Naive thymus-derived CD8-positive, alpha-beta T cell (primary cell): Measurements from ENCODE around the gene BHLHA9. TPM values are rescaled to one million over a fixed set of nuclear protein-coding genes. Genes with fewer than 3 reads are reported as not detected.

Experiments
- ATAC-seq, 2 donors: fragments of 150-1000 bp; cut with Tn5 transposase in 1 of 2; sonication (Bioruptor Pico), chemical (Tn5 transposase) in 1 of 2; 1 replicate in 1 of 2; 2 replicates in 1 of 2; pipeline ENCODE4 v1.10.0; 2021; ENCODE audit warnings: mild to moderate bottlenecking in 2 of 2, moderate library complexity in 2 of 2
- POLR2A ChIA-PET: fragments of 350-600 bp; sonication (Branson Sonifier 250); formaldehyde crosslinking; loops from one replicate; lab custom pipeline; 2021; ENCODE audit warnings: antibody characterized with exemption; lab: Charles Lee
- DNase-seq, 10 donors: peaks; one replicate each; pipeline versions ENCODE4 v3.0.0 to v3.0.0-alpha.2; 2020 to 2022
- H3K27ac Mint-ChIP-seq, 10 donors: one replicate each; pipeline ENCODE4 v1.8.0; 2020 to 2022; ENCODE audit warnings: mild to moderate bottlenecking in 10 of 10, mixed read lengths in 10 of 10, moderate library complexity in 4 of 10, inconsistent platforms in 1 of 10
- H3K27me3 Mint-ChIP-seq, 5 donors: one replicate each; pipeline ENCODE4 v1.8.0; 2021 to 2022; ENCODE audit warnings: mixed read lengths in 5 of 5
- H3K36me3 Mint-ChIP-seq, 3 donors: one replicate each; pipeline ENCODE4 v1.8.0; 2020 to 2022; ENCODE audit warnings: mixed read lengths in 3 of 3, mild to moderate bottlenecking in 2 of 3, inconsistent platforms in 1 of 3
- H3K4me1 Mint-ChIP-seq, 4 donors: one replicate each; pipeline ENCODE4 v1.8.0; 2021 to 2022; ENCODE audit warnings: mixed read lengths in 4 of 4
- H3K4me3 Mint-ChIP-seq, 10 donors: one replicate each; pipeline ENCODE4 v1.8.0; 2020 to 2022; ENCODE audit warnings: mild to moderate bottlenecking in 10 of 10, mixed read lengths in 10 of 10, moderate library complexity in 6 of 10, inconsistent platforms in 1 of 10
- H3K9me3 Mint-ChIP-seq, 9 donors: one replicate each; pipeline ENCODE4 v1.8.0; 2020 to 2022; ENCODE audit warnings: mixed read lengths in 9 of 9, mild to moderate bottlenecking in 3 of 9, inconsistent platforms in 1 of 9, moderate library complexity in 1 of 9
- polyA plus RNA-seq, 3 donors: library from polyadenylated mRNA; unstranded; fragments of 300-500 nt; fragmentation: Illumina TruSeq; gene quantifications; one replicate each; pipeline ENCODE4 v1.2.3, GENCODE V29; 2021
- total RNA-seq, 8 experiments: library from RNA in 2 of 8; stranded (reverse) in 2 of 8; gene quantifications; one replicate each; pipeline ENCODE4 v1.2.3 and lab custom pipeline; 2021 to 2026

Gene BHLHA9
- total and polyA plus RNA-seq, 5 experiments from 2014 or later: not detected

DNA sequence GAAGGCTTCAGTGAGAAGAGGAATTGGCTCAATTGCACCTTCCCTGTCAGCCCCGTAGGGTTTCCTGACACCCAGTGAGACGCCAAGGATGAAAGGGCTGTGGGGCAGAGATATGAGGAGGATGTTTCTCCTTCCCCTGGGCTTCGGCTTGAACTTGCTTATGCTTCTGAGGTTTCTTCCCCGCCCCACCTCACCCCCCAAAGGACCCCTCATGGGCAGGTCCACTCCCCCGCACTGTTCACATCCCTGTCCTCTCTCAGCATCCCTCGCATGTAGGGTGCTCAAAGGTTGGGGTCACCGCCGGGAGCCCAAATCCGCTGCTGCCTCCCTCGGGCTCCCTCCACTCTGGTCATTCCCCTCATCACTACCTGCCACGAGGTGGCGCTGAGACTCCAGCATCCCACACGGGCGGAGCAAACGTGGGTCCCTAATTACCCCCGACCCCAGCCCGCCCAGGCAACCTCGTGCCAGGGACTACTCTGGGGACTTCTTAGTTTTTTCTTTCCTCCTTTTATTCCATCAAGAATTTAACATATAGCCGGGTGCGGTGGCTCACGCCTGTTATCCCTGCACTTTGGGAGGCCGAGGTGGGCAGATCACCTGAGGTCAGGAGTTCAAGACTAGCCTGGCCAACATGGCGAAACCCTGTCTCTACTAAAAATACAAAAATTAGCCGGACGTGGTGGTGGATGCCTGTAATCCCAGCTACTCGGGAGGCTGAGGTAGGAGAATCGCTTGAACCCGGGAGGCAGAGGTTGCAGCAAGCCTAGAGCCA, 5.9 kb downstream of the BHLHA9 start:
- Mint-ChIP-seq H3K27ac (peak overlapping the region in 2 of 10 donors; percentile 49 to 88), H3K4me3 (peak overlapping the region in 5 of 10 donors; percentile 17 to 66 (median 36))

DNA sequence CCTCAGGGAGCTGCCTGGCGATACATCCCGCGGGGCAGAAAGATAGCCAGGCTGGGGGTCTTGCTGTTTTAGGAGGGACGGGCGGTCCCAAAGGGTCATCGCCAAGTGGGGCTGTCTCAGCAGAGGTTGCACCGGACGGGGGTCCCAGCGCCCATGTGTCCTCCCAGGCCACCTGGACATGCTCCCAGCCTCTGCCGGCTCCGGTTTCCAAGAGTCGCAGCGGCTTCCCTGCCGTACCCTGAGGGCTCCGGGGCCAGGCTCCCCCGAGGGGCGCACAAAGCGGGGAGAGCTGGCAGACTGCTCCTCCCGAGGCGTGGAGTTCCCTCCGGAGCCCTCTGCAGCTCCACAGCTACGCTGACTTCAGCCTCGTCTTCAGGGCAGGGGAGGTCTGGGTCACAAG, 10.4 kb downstream of the BHLHA9 start:
- Mint-ChIP-seq H3K4me1 (peaks cover 4 to 8% (median 6%) of the 10 kb centered on the region in 4 donors), H3K27ac (no peak overlapping the region), H3K36me3 (no peaks in the 10 kb centered on the region), H3K9me3 (no peaks in the 10 kb centered on the region), H3K27me3 (peaks cover 3 to 14% (median 5%) of the 10 kb centered on the region in 5 donors), H3K4me3 (no peak overlapping the region)
- POLR2A ChIA-PET: no interaction called here
- ATAC-seq (no peak), DNase-seq (no peak)

More for the DNA sequence above, 5.9 kb downstream of the BHLHA9 start:
- peaks cover 12 to 47% (median 27%) of the 10 kb centered on the region in 5 donors for H3K27me3 Mint-ChIP-seq
- H3K36me3 Mint-ChIP-seq: no peaks in the 10 kb centered on the region
- peaks cover 6 to 16% (median 11%) of the 10 kb centered on the region in 4 donors for H3K4me1 Mint-ChIP-seq
- POLR2A ChIA-PET: no interaction called here
- ATAC-seq (peak; percentile 91 to 98), DNase-seq (peak; percentile 53 to 84 (median 70))
- H3K9me3 Mint-ChIP-seq: no peaks in the 10 kb centered on the region

DNA sequence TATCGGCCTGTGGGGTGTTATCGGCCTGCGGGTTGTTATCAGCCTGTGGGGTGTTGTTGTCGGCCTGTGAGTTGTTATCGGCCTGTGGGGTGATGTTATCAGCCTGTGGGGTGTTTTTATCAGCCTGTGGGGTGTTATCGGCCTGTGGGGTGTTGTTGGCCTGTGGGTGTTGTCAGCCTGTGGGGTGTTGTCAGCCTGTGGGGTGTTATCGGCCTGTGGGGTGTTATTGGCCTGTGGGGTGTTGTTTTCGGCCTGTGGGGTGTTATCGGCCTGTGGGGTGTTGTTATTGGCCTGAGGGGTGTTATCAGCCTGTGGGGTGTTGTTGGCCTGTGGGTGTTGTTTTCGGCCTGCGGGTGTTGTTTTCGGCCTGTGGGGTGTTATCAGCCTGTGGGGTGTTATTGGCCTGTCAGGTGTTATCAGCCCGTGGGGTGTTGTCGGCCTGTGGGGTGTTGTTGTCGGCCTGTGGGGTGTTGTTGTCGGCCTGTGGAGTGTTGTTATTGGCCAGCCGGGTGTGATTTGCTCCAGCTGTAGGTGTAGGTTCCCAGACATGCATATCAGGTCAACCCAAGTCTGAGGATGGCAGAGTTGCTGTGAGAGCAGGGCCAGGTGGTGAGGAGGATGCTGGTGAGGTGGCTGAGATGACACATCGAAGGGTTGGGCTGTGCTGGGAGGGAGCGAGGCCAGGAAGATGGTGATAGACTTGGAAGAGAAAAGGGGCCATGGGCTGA, 16.3 kb downstream of the BHLHA9 start:
- POLR2A ChIA-PET: no interaction called here
- no peaks in the 10 kb centered on the region for H3K9me3 Mint-ChIP-seq
- ATAC-seq: no peak
- no peak overlapping the region for H3K4me3 Mint-ChIP-seq
- no peak for DNase-seq
- H3K27ac Mint-ChIP-seq: peak overlapping the region in 2 of 10 donors; percentile 40
- peaks cover 5 to 14% (median 7%) of the 10 kb centered on the region in 4 donors for H3K4me1 Mint-ChIP-seq
- peaks cover 0 to 27% (median 6%) of the 10 kb centered on the region in 5 donors for H3K27me3 Mint-ChIP-seq
- no peaks in the 10 kb centered on the region for H3K36me3 Mint-ChIP-seq

DNA sequence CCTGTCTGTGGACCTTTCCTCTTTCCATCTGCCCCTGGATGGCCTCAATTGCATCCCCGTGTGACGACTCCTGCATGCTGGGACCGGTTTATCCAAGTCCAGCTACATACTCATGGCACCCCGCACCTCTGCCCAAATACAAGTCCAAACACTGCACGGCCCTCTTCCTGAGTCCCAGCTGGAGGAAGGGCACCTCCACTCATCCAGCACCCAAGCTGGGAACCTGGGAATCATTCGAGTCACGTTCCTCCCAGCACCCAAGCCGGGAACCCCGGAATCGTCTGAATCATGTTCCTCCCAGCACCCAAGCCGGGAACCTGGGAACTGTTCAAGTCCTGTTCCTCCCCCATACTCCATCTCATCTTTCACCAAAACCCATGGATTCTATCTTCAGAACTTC, 19.5 kb downstream of the BHLHA9 start:
- Mint-ChIP-seq H3K4me1 (peaks cover 22 to 41% (median 30%) of the 10 kb centered on the region in 4 donors), H3K27ac (peak overlapping the region in 3 of 10 donors; percentile 34 to 67 (median 63)), H3K36me3 (no peaks in the 10 kb centered on the region), H3K4me3 (peak overlapping the region in 1 of 10 donors; percentile 6), H3K27me3 (peaks cover 3 to 55% (median 13%) of the 10 kb centered on the region in 5 donors), H3K9me3 (no peaks in the 10 kb centered on the region)
- POLR2A ChIA-PET: no interaction called here
- no peak for ATAC-seq
- DNase-seq: no peak

DNA sequence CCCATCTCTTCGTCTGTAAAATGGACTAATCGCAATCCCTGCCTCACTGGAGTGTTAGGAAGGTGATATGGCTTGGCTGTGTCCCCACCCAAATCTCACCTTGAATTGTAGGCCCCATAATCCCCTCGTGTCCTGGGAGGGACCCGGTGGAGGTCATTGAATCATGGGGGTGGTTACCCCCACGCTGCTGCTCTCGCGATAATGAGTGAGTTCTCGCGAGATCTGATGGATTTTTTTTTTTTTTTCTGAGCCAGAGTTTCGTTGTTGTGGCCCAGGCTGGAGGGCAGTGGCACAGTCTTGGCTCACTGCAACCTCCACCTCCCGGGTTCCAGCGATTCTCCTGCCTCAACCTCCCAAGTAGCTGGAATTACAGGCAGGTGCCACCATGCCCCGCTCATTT, 20.4 kb downstream of the BHLHA9 start:
- Mint-ChIP-seq H3K9me3 (no peaks in the 10 kb centered on the region), H3K27ac (no peak overlapping the region)
- DNase-seq: no peak

DNA sequence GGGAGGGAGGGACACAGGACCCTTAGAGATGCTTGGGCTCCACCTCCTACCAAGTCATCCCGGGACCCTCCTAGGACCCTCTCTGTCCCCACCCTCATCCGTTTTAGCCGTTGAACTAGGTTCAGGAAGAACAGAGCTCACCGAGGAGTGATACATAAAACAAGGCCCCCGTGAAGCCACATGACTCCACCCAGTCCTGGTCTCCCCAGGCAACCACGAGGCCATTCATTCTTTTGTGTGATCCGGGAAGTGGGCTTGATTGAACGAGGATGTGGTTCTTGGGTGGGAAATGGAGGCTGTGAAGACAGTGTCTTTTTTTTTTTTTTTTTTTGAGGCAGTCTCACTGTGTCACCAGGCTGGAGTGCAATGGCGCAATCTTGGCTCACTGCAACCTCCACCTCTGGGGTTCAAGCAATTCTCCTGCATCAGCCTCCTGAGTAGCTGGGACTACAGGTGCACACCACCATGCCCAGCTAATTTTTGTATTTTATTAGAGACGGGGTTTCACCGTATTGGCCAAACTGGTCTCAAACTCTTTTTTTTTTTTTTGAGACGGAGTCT, 24.0 kb downstream of the BHLHA9 start:
- DNase-seq (peak; percentile 52 to 97 (median 91)), ATAC-seq (peak; percentile 97 to 99)
- Mint-ChIP-seq H3K36me3 (no peaks in the 10 kb centered on the region), H3K27ac (peak overlapping the region; percentile 6 to 96 (median 86)), H3K4me1 (peaks cover 26 to 76% (median 62%) of the 10 kb centered on the region in 4 donors), H3K9me3 (no peaks in the 10 kb centered on the region), H3K27me3 (peaks cover 3 to 65% (median 16%) of the 10 kb centered on the region in 5 donors), H3K4me3 (peak overlapping the region; percentile 24 to 83 (median 73))
- POLR2A ChIA-PET: interaction anchor here (0.7 to 1.5 kb wide), 5 partner anchors 22 to 433 kb away, joined by 3 to 5 read pairs (median 3); no protein-coding TSS in a partner anchor

More for the DNA sequence above, 20.4 kb downstream of the BHLHA9 start:
- no peaks in the 10 kb centered on the region for H3K36me3 Mint-ChIP-seq
- ATAC-seq: no peak
- no peak overlapping the region for H3K4me3 Mint-ChIP-seq
- POLR2A ChIA-PET: interaction anchor here (0.7 kb wide), 1 partner anchor 78 kb away, joined by 3 read pairs; no protein-coding TSS in a partner anchor
- H3K27me3 Mint-ChIP-seq: peaks cover 3 to 53% (median 13%) of the 10 kb centered on the region in 5 donors
- H3K4me1 Mint-ChIP-seq: peaks cover 22 to 51% (median 38%) of the 10 kb centered on the region in 4 donors

DNA sequence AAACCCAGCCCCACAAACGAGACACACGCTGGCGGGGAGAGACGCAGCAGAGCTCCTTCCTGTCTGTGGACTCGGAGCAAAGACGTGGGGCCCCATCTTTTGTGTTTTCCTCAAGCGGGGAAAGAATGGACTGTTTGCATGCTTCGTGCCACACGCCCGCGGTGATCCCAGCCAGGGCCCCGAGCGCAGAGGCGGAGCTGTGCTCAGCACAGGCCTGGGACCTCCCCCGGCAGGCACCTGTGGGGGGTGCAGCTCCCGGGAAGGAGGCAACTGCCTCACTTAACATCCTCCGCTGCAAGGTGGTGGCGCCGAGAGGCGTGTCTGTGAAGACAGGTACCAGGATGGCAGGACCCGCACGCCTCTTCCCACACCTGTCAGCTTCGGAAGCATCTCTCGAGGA, 28.4 kb downstream of the BHLHA9 start:
- POLR2A ChIA-PET: interaction anchor here (1.5 kb wide), 1 partner anchor 31 kb away, joined by 3 read pairs; no protein-coding TSS in a partner anchor

DNA sequence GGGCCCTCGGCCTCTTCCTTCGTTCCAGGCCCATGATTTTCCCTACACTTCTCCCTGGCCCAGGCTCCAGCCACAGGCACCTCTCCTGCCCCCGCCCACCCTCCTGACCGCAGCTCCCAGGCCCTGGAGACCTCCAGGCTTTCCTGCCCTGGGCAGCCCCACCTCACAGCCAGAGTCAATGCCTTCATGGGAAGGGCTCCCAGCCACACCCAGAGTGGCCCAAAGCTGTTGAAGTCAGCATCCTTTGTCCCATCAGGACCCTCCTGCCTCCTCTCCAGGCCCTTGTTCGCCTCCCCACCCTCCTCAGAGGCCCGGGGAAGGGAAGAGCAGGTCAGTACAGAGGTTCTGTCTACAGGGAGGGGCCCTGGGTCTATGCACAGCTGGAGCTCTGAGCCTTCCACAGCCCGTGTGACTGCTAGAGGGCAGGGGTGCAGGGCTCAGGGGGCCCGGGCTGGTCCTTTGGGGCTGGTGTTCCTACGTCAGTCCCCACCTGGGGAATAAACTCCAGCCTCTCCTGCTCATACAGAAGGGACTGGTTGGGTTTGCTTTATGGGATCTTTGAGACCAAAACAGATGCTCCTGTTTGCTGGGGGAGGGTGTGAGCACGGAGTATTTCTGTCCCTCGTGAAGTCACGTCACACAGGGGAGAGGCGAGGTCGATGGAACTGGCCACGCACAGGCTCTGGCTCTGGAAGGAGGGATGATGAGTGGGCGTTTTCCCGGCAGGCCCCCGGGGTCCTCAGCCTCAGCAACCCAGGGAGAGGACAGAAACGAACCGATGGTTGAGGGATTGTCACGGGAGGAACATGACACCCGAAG, 29.5 kb downstream of the BHLHA9 start:
- no peak for DNase-seq
- Mint-ChIP-seq H3K27me3 (peaks cover 7 to 60% (median 14%) of the 10 kb centered on the region in 5 donors), H3K36me3 (no peaks in the 10 kb centered on the region), H3K9me3 (no peaks in the 10 kb centered on the region), H3K4me1 (peaks cover 4 to 35% (median 33%) of the 10 kb centered on the region in 4 donors), H3K27ac (peak overlapping the region in 1 of 10 donors; percentile 43), H3K4me3 (no peak overlapping the region)
- no peak for ATAC-seq
- POLR2A ChIA-PET: interaction anchor here (1.5 kb wide), 1 partner anchor 30 kb away, joined by 3 read pairs; no protein-coding TSS in a partner anchor

More for the DNA sequence above, 28.4 kb downstream of the BHLHA9 start:
- H3K36me3 Mint-ChIP-seq: no peaks in the 10 kb centered on the region
- H3K27me3 Mint-ChIP-seq: peaks cover 7 to 55% (median 14%) of the 10 kb centered on the region in 5 donors
- DNase-seq: peak in 8 of 10 donors; percentile 34 to 54 (median 44)
- ATAC-seq: peak; percentile 41 to 44
- H3K4me1 Mint-ChIP-seq: peaks cover 12 to 46% (median 45%) of the 10 kb centered on the region in 4 donors
- peak overlapping the region; percentile 7 to 67 (median 52) for H3K4me3 Mint-ChIP-seq
- H3K27ac Mint-ChIP-seq: peak overlapping the region in 1 of 10 donors; percentile 9
- no peaks in the 10 kb centered on the region for H3K9me3 Mint-ChIP-seq

DNA sequence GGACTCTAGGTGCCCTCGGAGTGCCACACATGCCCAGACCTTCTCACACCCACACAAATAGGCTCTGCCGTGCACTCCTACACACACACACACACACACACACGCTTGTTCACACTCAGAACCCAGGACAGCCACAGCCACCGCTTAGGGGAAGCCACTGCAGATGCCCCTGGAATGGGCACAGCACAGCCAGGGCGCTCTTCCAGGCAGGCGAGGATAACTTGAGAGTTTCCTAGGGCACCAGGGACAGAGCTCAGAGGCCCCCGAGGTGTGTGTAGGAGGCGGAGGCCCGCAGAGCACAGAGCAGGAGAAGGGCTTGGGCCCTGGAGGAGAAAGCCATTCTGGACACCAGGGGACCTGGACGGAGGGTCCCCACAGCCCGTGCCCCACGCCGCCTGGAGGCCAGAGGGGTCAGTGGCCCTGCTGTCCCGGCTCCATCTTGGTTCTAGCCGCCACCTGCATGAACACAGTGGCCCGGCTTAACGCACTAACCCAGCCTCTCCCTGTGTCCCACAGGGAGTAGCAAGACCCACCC, 30.2 kb downstream of the BHLHA9 start:
- no peak overlapping the region for H3K4me3 Mint-ChIP-seq
- H3K36me3 Mint-ChIP-seq: no peaks in the 10 kb centered on the region
- POLR2A ChIA-PET: interaction anchor here (0.7 kb wide), 1 partner anchor 198 kb away, joined by 3 read pairs; no protein-coding TSS in a partner anchor
- H3K27me3 Mint-ChIP-seq: peaks cover 7 to 66% (median 14%) of the 10 kb centered on the region in 5 donors
- ATAC-seq: no peak
- no peak for DNase-seq
- no peak overlapping the region for H3K27ac Mint-ChIP-seq
- H3K4me1 Mint-ChIP-seq: peaks cover 4 to 31% (median 27%) of the 10 kb centered on the region in 4 donors
- no peaks in the 10 kb centered on the region for H3K9me3 Mint-ChIP-seq

DNA sequence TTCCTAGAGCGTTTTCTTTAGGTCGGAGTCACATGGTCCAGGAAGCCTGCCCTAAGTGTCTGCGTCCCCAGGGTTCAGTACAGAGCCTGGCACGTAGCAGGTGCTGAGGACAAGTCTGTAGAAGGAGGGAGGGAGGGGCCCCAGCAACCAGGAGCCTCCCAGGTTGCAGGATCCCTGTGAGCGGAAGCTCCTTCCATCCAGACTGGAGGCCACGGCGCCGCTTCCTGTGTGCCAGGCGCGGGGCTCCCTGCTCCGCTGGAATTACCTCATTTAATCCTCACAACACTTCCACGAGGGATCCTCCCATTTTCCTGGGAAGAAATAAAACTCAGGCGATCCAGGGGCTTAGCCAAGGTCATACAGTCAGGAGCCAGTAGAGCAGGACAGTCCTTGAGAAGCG, 31.3 kb downstream of the BHLHA9 start:
- POLR2A ChIA-PET: no interaction called here
- ATAC-seq (no peak), DNase-seq (no peak)
- H3K27me3 Mint-ChIP-seq: peaks cover 7 to 77% (median 19%) of the 10 kb centered on the region in 5 donors
- H3K4me1 Mint-ChIP-seq: peaks cover 1 to 21% (median 19%) of the 10 kb centered on the region in 4 donors
- no peak overlapping the region for H3K27ac Mint-ChIP-seq
- no peak overlapping the region for H3K4me3 Mint-ChIP-seq
- H3K9me3 Mint-ChIP-seq: no peaks in the 10 kb centered on the region
- no peaks in the 10 kb centered on the region for H3K36me3 Mint-ChIP-seq

DNA sequence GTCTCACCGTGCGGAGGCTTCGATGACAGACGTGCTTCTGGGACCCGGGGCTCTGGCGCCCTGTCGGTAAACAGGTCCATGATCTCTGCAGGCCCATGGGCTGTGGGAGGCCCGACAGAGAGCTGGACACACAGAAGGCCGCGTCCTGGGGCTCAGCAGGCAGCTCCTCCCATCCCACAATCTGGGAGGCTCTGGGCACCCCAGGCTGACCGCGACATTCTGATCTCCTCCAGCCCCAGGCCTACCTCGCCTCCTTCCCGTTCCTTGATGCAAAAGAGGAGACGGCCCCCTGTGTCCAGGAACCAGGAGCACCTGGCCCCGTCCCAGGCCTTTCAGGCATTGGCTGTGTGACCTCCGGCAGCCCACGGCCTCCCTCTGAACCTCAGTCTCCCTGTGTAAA, 32.5 kb downstream of the BHLHA9 start:
- H3K9me3 Mint-ChIP-seq: no peaks in the 10 kb centered on the region
- no peak for DNase-seq
- no peak for ATAC-seq
- no peak overlapping the region for H3K4me3 Mint-ChIP-seq
- H3K4me1 Mint-ChIP-seq: peaks cover 1 to 13% (median 12%) of the 10 kb centered on the region in 4 donors
- POLR2A ChIA-PET: no interaction called here
- H3K27me3 Mint-ChIP-seq: peaks cover 10 to 84% (median 28%) of the 10 kb centered on the region in 5 donors
- no peak overlapping the region for H3K27ac Mint-ChIP-seq
- no peaks in the 10 kb centered on the region for H3K36me3 Mint-ChIP-seq
